22Rv1 (cell line): ENCODE measurements around the gene IL17RC.
A peak's percentile ranks its signal among the peaks of the same experiment; 100 is the strongest.

ENCODE experiments used
- H3K27ac ChIP-seq: fragments of 450-650 bp; 2 replicates; pipeline ENCODE4 v1.5.1; 2017
- ZFX ChIP-seq: fragments of 450-650 bp; IDR thresholded peaks from 2 replicates; pipeline ENCODE4 v1.6.1; 2017; ENCODE audit warnings: antibody characterized with exemption, borderline replicate concordance
- TF ChIP-seq, protein P1 (sequence below): fragments of 450-650 bp; IDR thresholded peaks from 2 replicates; pipeline ENCODE4 v1.5.1; 2017; ENCODE audit warnings: mild to moderate bottlenecking

The IL17RC gene

GRCh38 chr3:9951126-9951525, 34.2 kb downstream of the IL17RC start:
- no peak for TF ChIP-seq ZFX
- TF ChIP-seq, protein P1, sequence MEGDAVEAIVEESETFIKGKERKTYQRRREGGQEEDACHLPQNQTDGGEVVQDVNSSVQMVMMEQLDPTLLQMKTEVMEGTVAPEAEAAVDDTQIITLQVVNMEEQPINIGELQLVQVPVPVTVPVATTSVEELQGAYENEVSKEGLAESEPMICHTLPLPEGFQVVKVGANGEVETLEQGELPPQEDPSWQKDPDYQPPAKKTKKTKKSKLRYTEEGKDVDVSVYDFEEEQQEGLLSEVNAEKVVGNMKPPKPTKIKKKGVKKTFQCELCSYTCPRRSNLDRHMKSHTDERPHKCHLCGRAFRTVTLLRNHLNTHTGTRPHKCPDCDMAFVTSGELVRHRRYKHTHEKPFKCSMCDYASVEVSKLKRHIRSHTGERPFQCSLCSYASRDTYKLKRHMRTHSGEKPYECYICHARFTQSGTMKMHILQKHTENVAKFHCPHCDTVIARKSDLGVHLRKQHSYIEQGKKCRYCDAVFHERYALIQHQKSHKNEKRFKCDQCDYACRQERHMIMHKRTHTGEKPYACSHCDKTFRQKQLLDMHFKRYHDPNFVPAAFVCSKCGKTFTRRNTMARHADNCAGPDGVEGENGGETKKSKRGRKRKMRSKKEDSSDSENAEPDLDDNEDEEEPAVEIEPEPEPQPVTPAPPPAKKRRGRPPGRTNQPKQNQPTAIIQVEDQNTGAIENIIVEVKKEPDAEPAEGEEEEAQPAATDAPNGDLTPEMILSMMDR = no peak
- H3K27ac ChIP-seq = peak overlapping the region; percentile 47

DNA sequence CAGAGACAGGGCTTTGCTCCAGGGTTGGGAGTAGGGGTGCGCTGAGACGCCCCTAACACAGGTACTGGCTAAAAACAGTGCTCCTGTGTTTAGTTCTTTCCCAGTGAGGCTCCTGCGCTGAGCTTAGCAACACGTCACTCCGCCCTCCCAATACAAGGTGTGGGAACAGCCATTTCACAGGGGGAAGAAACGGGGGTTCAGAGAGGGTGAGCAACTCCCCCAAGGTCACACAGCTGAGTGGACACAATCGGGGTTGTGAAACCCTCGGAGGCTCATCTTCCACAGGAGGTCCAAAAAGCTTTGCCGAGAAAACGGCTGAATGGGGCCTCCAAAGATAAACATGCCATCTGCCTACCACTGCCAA, 34.7 kb downstream of the IL17RC start:
- H3K27ac ChIP-seq = peak overlapping the region; percentile 47
- TF ChIP-seq, protein P1 = no peak
- TF ChIP-seq ZFX = no peak

DNA sequence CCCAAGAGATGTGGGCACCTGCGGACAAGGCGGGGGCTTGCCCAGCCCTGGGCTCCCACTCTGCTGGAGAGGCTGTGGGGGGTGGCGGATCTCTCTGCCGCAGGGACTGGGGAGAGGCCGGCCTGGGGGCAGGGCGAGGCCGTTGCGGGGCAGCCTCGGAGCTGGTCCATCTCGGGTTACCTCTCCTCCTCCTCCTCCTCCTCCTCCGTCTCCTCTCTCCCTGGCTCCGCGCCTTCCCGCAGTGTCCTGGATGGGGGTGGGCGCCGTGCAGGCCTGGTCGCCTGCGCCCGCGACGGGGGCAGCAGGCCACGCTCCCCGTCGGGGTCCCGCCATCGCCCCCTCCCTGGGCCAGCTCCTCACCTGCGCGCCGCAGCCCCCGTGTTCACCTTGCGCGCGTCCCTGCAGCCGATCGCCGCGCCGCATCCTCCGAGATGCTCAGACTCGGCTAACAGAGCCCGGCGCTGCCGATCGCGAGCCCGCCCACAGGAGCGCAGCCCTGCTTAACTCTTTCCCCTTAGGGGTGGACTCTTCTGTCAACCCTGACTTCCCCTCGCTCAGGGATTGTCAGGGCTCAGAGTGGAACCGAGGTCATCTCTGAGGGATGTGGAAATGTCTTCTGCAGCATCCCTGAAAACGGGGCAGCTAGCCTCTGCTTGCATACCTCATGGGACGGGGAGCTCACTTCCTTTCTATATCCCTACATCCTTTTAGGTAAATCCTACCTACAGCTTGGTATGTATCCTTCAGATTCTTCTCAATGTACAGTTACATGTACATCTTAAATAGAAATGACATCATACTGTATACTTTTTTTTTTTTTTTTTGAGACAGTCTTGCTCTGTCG, 35.3 kb downstream of the IL17RC start, which contains the start of gene PRRT3:
Gene PRRT3 (minus strand): TSS at position 447 of the 844 bp plus-strand sequence. CDS start 2,293 bp downstream, outside the sequence.
- peak within 1 kb of the TSS; percentile 47 for H3K27ac ChIP-seq
- TF ChIP-seq, protein P1 = no peak
- TF ChIP-seq ZFX = no peak

DNA sequence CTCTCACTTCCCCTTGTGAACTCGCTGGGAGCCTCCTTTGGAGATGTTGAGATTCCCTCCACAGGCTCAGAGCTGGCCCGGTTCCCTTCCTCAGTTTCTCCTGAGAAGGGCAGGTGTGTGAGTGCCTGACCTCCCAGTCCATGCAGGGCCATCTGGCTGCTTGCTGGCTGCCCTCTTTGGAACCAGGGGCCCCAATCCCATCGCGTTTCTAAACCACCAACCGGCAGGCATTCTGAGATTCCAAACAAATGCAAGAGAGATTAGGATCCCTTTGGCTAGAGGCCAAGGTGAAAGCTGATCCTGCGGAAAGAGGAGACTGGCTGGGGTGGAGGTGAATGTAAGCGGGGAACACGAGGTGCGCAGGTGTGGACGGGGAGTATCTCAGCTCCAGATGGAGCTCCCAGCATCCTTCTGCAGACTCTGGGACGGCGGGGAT, 38.2 kb downstream of the IL17RC start:
- TF ChIP-seq, protein P1 = no peak
- no peak for TF ChIP-seq ZFX
- H3K27ac ChIP-seq = peak overlapping the region; percentile 40

- peak overlapping the region; percentile 40 for H3K27ac ChIP-seq
- TF ChIP-seq ZFX = no peak
- TF ChIP-seq, protein P1 = no peak
Measured at GRCh38 chr3:9955611-9956352, 38.9 kb downstream of the IL17RC start.

- TF ChIP-seq ZFX = no peak
- TF ChIP-seq, protein P1 = no peak
- H3K27ac ChIP-seq = no peak overlapping the region
Measured at GRCh38 chr3:9957214-9957613, 40.3 kb downstream of the IL17RC start.
